Endothelial cell (in vitro differentiated cells): ENCODE results near the gene RUFY2. TPM values are rescaled to one million over a fixed set of nuclear protein-coding genes. Genes with fewer than 3 reads are reported as not detected.
"Not testable (repeated sequence)": the region's sequence is repeated elsewhere in the genome, so short reads cannot be mapped to it uniquely, and the experiment has no call there.

Experiments
- DNase-seq: peaks from one replicate; pipeline ENCODE4 v3.0.0; 2021; ENCODE audit warnings: low spot score
- H3K27ac Mint-ChIP-seq: one replicate; pipeline ENCODE4 v1.8.0; 2021; ENCODE audit warnings: mixed read lengths, inconsistent platforms; ENCODE audit not compliant: unreplicated experiment
- H3K27me3 Mint-ChIP-seq: one replicate; pipeline ENCODE4 v1.8.0; 2021; ENCODE audit warnings: mild to moderate bottlenecking, moderate library complexity, mixed read lengths, inconsistent platforms; ENCODE audit not compliant: unreplicated experiment
- H3K36me3 Mint-ChIP-seq: one replicate; pipeline ENCODE4 v1.8.0; 2021; ENCODE audit warnings: mild to moderate bottlenecking, low read depth, mixed read lengths, inconsistent platforms; ENCODE audit not compliant: unreplicated experiment
- H3K4me1 Mint-ChIP-seq: one replicate; pipeline ENCODE4 v1.8.0; 2021; ENCODE audit warnings: mild to moderate bottlenecking, mixed read lengths, inconsistent platforms; ENCODE audit not compliant: unreplicated experiment
- H3K4me3 Mint-ChIP-seq: one replicate; pipeline ENCODE4 v1.8.0; 2021; ENCODE audit warnings: mild to moderate bottlenecking, mixed read lengths, inconsistent platforms; ENCODE audit not compliant: unreplicated experiment
- H3K9me3 Mint-ChIP-seq: one replicate; pipeline ENCODE4 v1.8.0; 2021; ENCODE audit warnings: mixed read lengths, inconsistent platforms; ENCODE audit not compliant: unreplicated experiment
- CTCF ChIP-seq: fragments of 200-600 bp; sonication (generic); IDR thresholded peaks from one replicate; pipeline ENCODE4 v1.5.0; 2021; ENCODE audit warnings: antibody characterized with exemption; ENCODE audit not compliant: unreplicated experiment
- total RNA-seq: library from RNA; stranded (reverse); fragmentation: NEBNext Ultra II Directional; extraction: Animal tissue kit (Norgen Biotek cat#: 25700); gene quantifications from one replicate; pipeline ENCODE4 v1.2.1, GENCODE V29; 2021; ENCODE audit not compliant: unreplicated experiment

Gene RUFY2
- total RNA-seq, 1 donor from 2014 or later: 24.7 TPM

GRCh38 chr10:68327889-68328786 lies 78.9 kb downstream of the RUFY2 start:
- H3K9me3 Mint-ChIP-seq: no peaks in the 10 kb centered on the region
- H3K27ac Mint-ChIP-seq: peak overlapping the region; percentile 89
- H3K4me3 Mint-ChIP-seq: no peak overlapping the region
- peaks cover 20% of the 10 kb centered on the region for H3K4me1 Mint-ChIP-seq
- TF ChIP-seq CTCF: no peak
- H3K36me3 Mint-ChIP-seq: peaks cover 7% of the 10 kb centered on the region
- H3K27me3 Mint-ChIP-seq: peaks cover 14% of the 10 kb centered on the region
- DNase-seq: no peak

- H3K27ac Mint-ChIP-seq, H3K36me3 Mint-ChIP-seq, H3K4me1 Mint-ChIP-seq, H3K27me3 Mint-ChIP-seq, H3K9me3 Mint-ChIP-seq, H3K4me3 Mint-ChIP-seq, DNase-seq: not testable (repeated sequence)
Observed at GRCh38 chr10:68324396-68324795, 82.7 kb downstream of the RUFY2 start.

GRCh38 chr10:68318331-68319059 lies 88.6 kb downstream of the RUFY2 start:
- H3K4me3 Mint-ChIP-seq: no peak overlapping the region
- H3K27ac Mint-ChIP-seq: no peak overlapping the region
- no peak for TF ChIP-seq CTCF
- no peaks in the 10 kb centered on the region for H3K4me1 Mint-ChIP-seq
- H3K9me3 Mint-ChIP-seq: no peaks in the 10 kb centered on the region
- DNase-seq: no peak
- no peaks in the 10 kb centered on the region for H3K27me3 Mint-ChIP-seq
- peaks cover 9% of the 10 kb centered on the region for H3K36me3 Mint-ChIP-seq

- Mint-ChIP-seq H3K27ac (no peak overlapping the region), H3K27me3 (no peaks in the 10 kb centered on the region), H3K36me3 (peaks cover 9% of the 10 kb centered on the region), H3K9me3 (no peaks in the 10 kb centered on the region), H3K4me3 (no peak overlapping the region), H3K4me1 (no peaks in the 10 kb centered on the region)
- no peak for DNase-seq
- TF ChIP-seq CTCF: no peak
Observed at GRCh38 chr10:68315582-68315981, 91.5 kb downstream of the RUFY2 start.

GRCh38 chr10:68314930-68315329 lies 92.1 kb downstream of the RUFY2 start:
- DNase-seq, H3K36me3 Mint-ChIP-seq, H3K9me3 Mint-ChIP-seq, H3K4me1 Mint-ChIP-seq, H3K27ac Mint-ChIP-seq, H3K27me3 Mint-ChIP-seq, H3K4me3 Mint-ChIP-seq: not testable (repeated sequence)

- no peak for DNase-seq
- no peak for TF ChIP-seq CTCF
Observed at GRCh38 chr10:68310531-68310930, 96.5 kb downstream of the RUFY2 start.

More at GRCh38 chr10:68310531-68310930, 96.5 kb downstream of the RUFY2 start:
- Mint-ChIP-seq H3K4me3 (no peak overlapping the region), H3K4me1 (no peaks in the 10 kb centered on the region), H3K36me3 (no peaks in the 10 kb centered on the region), H3K9me3 (no peaks in the 10 kb centered on the region), H3K27ac (no peak overlapping the region), H3K27me3 (no peaks in the 10 kb centered on the region)
